K562 (cell line): ENCODE results near the gene SLC1A4. TPM values are rescaled to one million over a fixed set of nuclear protein-coding genes. Genes with fewer than 3 reads are reported as not detected.

ENCODE experiments used
- C11orf30 ChIP-seq: fragments of 450-650 bp; IDR thresholded peaks from 2 replicates; pipeline ENCODE4 v1.6.1; 2016; ENCODE audit warnings: low read depth, mild to moderate bottlenecking
- EZH2 ChIP-seq: IDR thresholded peaks from 2 replicates; pipeline ENCODE4 v1.6.1; 2012; ENCODE audit warnings: low read depth, mild to moderate bottlenecking, inconsistent platforms, low read length, borderline replicate concordance
- NFXL1 ChIP-seq: fragments of 450-650 bp; formaldehyde crosslinking; IDR thresholded peaks from 2 replicates; pipeline ENCODE4 v1.4.0; 2021; ENCODE audit warnings: mild to moderate bottlenecking
- POLR2G ChIP-seq: fragments of 200-400 bp; formaldehyde crosslinking; IDR thresholded peaks from 2 replicates; pipeline ENCODE4 v1.6.1; 2017; ENCODE audit warnings: low read depth, mild to moderate bottlenecking, antibody characterized with exemption, low read length, moderate library complexity
- SAFB ChIP-seq: fragments of 200-400 bp; formaldehyde crosslinking; IDR thresholded peaks from 2 replicates; pipeline ENCODE4 v1.6.1; 2017; ENCODE audit warnings: low read depth, low read length, borderline replicate concordance
- SRSF1 ChIP-seq: fragments of 200-400 bp; formaldehyde crosslinking; IDR thresholded peaks from 2 replicates; pipeline ENCODE4 v1.6.1; 2017; ENCODE audit warnings: mild to moderate bottlenecking, low read depth, low read length, moderate library complexity
- STAG1 ChIP-seq: sonication (generic); formaldehyde crosslinking; IDR thresholded peaks from 2 replicates; pipeline ENCODE4 v1.5.0; 2020; ENCODE audit warnings: missing genetic modification reagents, borderline replicate concordance
- SUPT5H ChIP-seq: fragments of 450-650 bp; IDR thresholded peaks from 2 replicates; pipeline ENCODE4 v1.6.1; 2016
- XRCC5 ChIP-seq: fragments of 200-400 bp; formaldehyde crosslinking; IDR thresholded peaks from 2 replicates; pipeline ENCODE4 v1.6.1; 2017; ENCODE audit warnings: low read depth, mild to moderate bottlenecking, low read length
- ZNF143 ChIP-seq: sonication (generic); formaldehyde crosslinking; IDR thresholded peaks from 2 replicates; pipeline ENCODE4 v1.9.0; 2022; ENCODE audit warnings: mild to moderate bottlenecking, missing genetic modification reagents
- ZNF274 ChIP-seq: IDR thresholded peaks from 2 replicates; pipeline ENCODE4 v1.6.1; 2011; ENCODE audit warnings: low read depth, mild to moderate bottlenecking, low read length, moderate library complexity, borderline replicate concordance
- ZNF311 ChIP-seq: fragments of 250-450 bp; sonication (Bioruptor Pico); IDR thresholded peaks from 2 replicates; pipeline ENCODE4 v1.4.0; 2020; ENCODE audit warnings: mild to moderate bottlenecking, moderate library complexity
- polyA plus RNA-seq, 8 experiments: library from polyadenylated mRNA; depleted of rRNA in 4 of 8; stranded (reverse) in 5 of 8; unstranded in 3 of 8; fragments of >200 nt; fragmentation: Nextera tagmentation in 2 of 8; fragmentation: Illumina TruSeq in 1 of 8; extraction: Ambion mirVana in 2 of 8; extraction: Trizol in 1 of 8; gene quantifications; 2 replicates each; pipeline versions ENCODE4 v1.2.1 to v1.2.3, GENCODE V29; 2011 to 2014; ENCODE audit warnings: inconsistent platforms in 1 of 8, missing spikeins in 1 of 8
- total RNA-seq, 7 experiments: library from RNA; depleted of rRNA in 6 of 7; stranded (reverse); fragments of >200 nt in 6 of 7; fragmentation: Illumina TruSeq in 2 of 7; extraction: Trizol in 2 of 7; gene quantifications; 2 replicates each; pipeline versions ENCODE4 v1.2.1 to v1.2.3, GENCODE V29; 2011 to 2021; ENCODE audit warnings: low replicate concordance in 1 of 7
- TF ChIP-seq, protein P1 (sequence below): fragments of 250-450 bp; sonication (Bioruptor Pico); IDR thresholded peaks from 2 replicates; pipeline ENCODE4 v1.8.0; 2022; ENCODE audit warnings: moderate library complexity, mild to moderate bottlenecking, inconsistent platforms
- TF ChIP-seq, protein P2 (sequence below): sonication (generic); formaldehyde crosslinking; IDR thresholded peaks from 2 replicates; pipeline ENCODE4 v1.8.0; 2022; ENCODE audit warnings: mild to moderate bottlenecking, missing genetic modification reagents
- TF ChIP-seq, protein P3 (sequence below): fragments of 450-650 bp; formaldehyde crosslinking; IDR thresholded peaks from 2 replicates; pipeline ENCODE4 v1.4.0; 2022; ENCODE audit warnings: missing genetic modification characterization
- TF ChIP-seq, protein P4 (sequence below): fragments of 450-650 bp; IDR thresholded peaks from one replicate; pipeline ENCODE4 v1.6.1; 2018; ENCODE audit warnings: mild to moderate bottlenecking, moderate library complexity; ENCODE audit not compliant: partially characterized antibody
- TF ChIP-seq, protein P5 (sequence below): sonication (generic); formaldehyde crosslinking; IDR thresholded peaks from 2 replicates; pipeline ENCODE4 v1.8.1; 2023; ENCODE audit warnings: mild to moderate bottlenecking, missing genetic modification reagents
- TF ChIP-seq, protein P6 (sequence below): fragments of 250-450 bp; sonication (Bioruptor Pico); IDR thresholded peaks from 2 replicates; pipeline ENCODE4 v1.5.1; 2021; ENCODE audit warnings: mild to moderate bottlenecking

The SLC1A4 gene
- total and polyA plus RNA-seq, 9 of the 15 experiments (the other 6 are each of a cell fraction or from before 2014, with no cell fraction given): 4.4 to 24.0 (median 10.9) TPM

DNA sequence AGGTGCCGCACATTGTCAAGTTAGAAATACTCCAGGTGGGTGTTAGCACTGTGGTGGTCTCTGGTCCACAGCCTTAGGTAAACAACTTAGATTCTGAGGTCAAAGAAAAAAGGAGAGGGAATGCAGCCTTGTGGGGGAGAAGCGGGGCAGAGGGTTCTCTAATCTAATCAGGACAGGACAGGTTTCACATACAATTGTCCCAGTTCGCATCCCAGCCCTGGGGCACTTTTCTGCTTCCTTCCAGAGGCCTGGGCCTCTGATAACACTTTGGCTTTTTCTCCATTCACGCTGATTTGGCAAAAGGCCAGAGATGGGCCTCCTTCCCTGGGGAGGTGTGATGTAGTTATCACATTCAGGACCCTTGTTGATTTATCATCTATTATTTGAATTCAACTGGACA lies 32.5 kb downstream of the SLC1A4 start (continued):
- TF ChIP-seq, protein P1, sequence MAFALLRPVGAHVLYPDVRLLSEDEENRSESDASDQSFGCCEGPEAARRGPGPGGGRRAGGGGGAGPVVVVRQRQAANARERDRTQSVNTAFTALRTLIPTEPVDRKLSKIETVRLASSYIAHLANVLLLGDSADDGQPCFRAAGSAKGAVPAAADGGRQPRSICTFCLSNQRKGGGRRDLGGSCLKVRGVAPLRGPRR (CRISPR knock-in tag): no peak
- TF ChIP-seq, protein P2, sequence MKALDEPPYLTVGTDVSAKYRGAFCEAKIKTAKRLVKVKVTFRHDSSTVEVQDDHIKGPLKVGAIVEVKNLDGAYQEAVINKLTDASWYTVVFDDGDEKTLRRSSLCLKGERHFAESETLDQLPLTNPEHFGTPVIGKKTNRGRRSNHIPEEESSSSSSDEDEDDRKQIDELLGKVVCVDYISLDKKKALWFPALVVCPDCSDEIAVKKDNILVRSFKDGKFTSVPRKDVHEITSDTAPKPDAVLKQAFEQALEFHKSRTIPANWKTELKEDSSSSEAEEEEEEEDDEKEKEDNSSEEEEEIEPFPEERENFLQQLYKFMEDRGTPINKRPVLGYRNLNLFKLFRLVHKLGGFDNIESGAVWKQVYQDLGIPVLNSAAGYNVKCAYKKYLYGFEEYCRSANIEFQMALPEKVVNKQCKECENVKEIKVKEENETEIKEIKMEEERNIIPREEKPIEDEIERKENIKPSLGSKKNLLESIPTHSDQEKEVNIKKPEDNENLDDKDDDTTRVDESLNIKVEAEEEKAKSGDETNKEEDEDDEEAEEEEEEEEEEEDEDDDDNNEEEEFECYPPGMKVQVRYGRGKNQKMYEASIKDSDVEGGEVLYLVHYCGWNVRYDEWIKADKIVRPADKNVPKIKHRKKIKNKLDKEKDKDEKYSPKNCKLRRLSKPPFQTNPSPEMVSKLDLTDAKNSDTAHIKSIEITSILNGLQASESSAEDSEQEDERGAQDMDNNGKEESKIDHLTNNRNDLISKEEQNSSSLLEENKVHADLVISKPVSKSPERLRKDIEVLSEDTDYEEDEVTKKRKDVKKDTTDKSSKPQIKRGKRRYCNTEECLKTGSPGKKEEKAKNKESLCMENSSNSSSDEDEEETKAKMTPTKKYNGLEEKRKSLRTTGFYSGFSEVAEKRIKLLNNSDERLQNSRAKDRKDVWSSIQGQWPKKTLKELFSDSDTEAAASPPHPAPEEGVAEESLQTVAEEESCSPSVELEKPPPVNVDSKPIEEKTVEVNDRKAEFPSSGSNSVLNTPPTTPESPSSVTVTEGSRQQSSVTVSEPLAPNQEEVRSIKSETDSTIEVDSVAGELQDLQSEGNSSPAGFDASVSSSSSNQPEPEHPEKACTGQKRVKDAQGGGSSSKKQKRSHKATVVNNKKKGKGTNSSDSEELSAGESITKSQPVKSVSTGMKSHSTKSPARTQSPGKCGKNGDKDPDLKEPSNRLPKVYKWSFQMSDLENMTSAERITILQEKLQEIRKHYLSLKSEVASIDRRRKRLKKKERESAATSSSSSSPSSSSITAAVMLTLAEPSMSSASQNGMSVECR (CRISPR knock-in tag): no peak
- no peak for TF ChIP-seq ZNF143 (CRISPR knock-in tag)
- TF ChIP-seq, protein P3, sequence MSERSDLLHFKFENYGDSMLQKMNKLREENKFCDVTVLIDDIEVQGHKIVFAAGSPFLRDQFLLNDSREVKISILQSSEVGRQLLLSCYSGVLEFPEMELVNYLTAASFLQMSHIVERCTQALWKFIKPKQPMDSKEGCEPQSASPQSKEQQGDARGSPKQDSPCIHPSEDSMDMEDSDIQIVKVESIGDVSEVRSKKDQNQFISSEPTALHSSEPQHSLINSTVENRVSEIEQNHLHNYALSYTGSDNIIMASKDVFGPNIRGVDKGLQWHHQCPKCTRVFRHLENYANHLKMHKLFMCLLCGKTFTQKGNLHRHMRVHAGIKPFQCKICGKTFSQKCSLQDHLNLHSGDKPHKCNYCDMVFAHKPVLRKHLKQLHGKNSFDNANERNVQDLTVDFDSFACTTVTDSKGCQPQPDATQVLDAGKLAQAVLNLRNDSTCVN (CRISPR knock-in tag): no peak
- TF ChIP-seq, protein P4, sequence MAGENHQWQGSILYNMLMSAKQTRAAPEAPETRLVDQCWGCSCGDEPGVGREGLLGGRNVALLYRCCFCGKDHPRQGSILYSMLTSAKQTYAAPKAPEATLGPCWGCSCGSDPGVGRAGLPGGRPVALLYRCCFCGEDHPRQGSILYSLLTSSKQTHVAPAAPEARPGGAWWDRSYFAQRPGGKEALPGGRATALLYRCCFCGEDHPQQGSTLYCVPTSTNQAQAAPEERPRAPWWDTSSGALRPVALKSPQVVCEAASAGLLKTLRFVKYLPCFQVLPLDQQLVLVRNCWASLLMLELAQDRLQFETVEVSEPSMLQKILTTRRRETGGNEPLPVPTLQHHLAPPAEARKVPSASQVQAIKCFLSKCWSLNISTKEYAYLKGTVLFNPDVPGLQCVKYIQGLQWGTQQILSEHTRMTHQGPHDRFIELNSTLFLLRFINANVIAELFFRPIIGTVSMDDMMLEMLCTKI: no peak
- TF ChIP-seq, protein P5, sequence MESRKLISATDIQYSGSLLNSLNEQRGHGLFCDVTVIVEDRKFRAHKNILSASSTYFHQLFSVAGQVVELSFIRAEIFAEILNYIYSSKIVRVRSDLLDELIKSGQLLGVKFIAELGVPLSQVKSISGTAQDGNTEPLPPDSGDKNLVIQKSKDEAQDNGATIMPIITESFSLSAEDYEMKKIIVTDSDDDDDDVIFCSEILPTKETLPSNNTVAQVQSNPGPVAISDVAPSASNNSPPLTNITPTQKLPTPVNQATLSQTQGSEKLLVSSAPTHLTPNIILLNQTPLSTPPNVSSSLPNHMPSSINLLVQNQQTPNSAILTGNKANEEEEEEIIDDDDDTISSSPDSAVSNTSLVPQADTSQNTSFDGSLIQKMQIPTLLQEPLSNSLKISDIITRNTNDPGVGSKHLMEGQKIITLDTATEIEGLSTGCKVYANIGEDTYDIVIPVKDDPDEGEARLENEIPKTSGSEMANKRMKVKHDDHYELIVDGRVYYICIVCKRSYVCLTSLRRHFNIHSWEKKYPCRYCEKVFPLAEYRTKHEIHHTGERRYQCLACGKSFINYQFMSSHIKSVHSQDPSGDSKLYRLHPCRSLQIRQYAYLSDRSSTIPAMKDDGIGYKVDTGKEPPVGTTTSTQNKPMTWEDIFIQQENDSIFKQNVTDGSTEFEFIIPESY (CRISPR knock-in tag): no peak; the same call in 1 of the 2 replicates
- no peak for TF ChIP-seq ZNF274
- no peak for TF ChIP-seq ZNF311 (CRISPR knock-in tag)
- TF ChIP-seq SUPT5H: no peak
- peak; percentile 82 for TF ChIP-seq C11orf30
- TF ChIP-seq NFXL1 (CRISPR knock-in tag): no peak
- TF ChIP-seq POLR2G: no peak
- no peak for TF ChIP-seq SAFB
- no peak for TF ChIP-seq STAG1
- no peak for TF ChIP-seq SRSF1
- TF ChIP-seq XRCC5: no peak
- TF ChIP-seq, protein P6, sequence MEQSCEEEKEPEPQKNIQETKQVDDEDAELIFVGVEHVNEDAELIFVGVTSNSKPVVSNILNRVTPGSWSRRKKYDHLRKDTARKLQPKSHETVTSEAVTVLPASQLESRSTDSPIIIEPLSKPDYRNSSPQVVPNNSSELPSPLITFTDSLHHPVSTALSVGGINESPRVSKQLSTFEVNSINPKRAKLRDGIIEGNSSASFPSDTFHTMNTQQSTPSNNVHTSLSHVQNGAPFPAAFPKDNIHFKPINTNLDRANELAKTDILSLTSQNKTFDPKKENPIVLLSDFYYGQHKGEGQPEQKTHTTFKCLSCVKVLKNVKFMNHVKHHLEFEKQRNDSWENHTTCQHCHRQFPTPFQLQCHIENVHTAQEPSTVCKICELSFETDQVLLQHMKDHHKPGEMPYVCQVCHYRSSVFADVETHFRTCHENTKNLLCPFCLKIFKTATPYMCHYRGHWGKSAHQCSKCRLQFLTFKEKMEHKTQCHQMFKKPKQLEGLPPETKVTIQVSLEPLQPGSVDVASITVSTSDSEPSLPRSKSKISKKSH (CRISPR knock-in tag): no peak
- TF ChIP-seq EZH2: no peak
